Measurements from ENCODE around the gene LY6G6C.

GRCh38 chr6:31713465-31713864, 8.1 kb downstream of the LY6G6C start:
- no peak for TF ChIP-seq CTCF (conservative IDR thresholded peaks at IDR 0.05)
- TF ChIP-seq ZFX (IDR thresholded peaks at IDR 0.05), result no peak

All from C4-2B (cell line).